Measurements from ENCODE around the gene ZNF655. TPM values are rescaled to one million over a fixed set of nuclear protein-coding genes. Genes with fewer than 3 reads are reported as not detected.
"Not testable (repeated sequence)": the region's sequence is repeated elsewhere in the genome, so short reads cannot be mapped to it uniquely, and the experiment has no call there.

Gene ZNF655
- total RNA-seq, 1 donor from 2014 or later, result 48.0 TPM

DNA sequence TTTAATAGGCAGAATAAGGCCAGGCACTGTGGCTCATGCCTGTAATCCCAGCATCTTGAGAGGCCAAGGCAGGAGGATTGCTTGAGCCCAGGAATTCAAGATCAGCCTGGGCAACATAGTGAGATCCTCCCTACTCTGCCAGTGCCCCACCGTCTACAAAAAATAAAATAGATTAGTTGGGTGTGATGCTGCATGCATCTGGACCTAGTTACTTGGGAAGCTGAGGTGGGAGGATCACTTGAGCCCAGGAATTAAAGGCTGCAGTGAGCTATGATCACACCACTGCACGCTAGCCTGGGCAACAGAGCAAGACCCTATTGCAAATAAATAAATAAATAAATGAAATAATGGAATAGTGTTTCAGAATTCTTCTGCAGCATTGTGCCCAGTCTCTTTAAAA lies 22.8 kb upstream of the ZNF655 start:
- H3K27me3 ChIP-seq (ENCODE audit: control insufficient read depth, insufficient read depth, low read length), result no peaks in the 10 kb centered on the region
- TF ChIP-seq, protein P1, sequence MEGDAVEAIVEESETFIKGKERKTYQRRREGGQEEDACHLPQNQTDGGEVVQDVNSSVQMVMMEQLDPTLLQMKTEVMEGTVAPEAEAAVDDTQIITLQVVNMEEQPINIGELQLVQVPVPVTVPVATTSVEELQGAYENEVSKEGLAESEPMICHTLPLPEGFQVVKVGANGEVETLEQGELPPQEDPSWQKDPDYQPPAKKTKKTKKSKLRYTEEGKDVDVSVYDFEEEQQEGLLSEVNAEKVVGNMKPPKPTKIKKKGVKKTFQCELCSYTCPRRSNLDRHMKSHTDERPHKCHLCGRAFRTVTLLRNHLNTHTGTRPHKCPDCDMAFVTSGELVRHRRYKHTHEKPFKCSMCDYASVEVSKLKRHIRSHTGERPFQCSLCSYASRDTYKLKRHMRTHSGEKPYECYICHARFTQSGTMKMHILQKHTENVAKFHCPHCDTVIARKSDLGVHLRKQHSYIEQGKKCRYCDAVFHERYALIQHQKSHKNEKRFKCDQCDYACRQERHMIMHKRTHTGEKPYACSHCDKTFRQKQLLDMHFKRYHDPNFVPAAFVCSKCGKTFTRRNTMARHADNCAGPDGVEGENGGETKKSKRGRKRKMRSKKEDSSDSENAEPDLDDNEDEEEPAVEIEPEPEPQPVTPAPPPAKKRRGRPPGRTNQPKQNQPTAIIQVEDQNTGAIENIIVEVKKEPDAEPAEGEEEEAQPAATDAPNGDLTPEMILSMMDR (IDR thresholded peaks at IDR 0.05; ENCODE audit: insufficient read depth, low read length, poor library complexity, severe bottlenecking), result no peak
- H3K36me3 ChIP-seq (ENCODE audit: control insufficient read depth, insufficient read depth, low read length), result peaks cover 4% of the 10 kb centered on the region
- no peak for DNase-seq (ENCODE audit: low read depth)
- H3K4me3 ChIP-seq (ENCODE audit: low read depth, low read length), result no peak overlapping the region

- H3K27me3 ChIP-seq (ENCODE audit: control insufficient read depth, insufficient read depth, low read length), result no peaks in the 10 kb centered on the region
- H3K4me3 ChIP-seq (ENCODE audit: low read depth, low read length), result no peak overlapping the region
- TF ChIP-seq, protein P1 (IDR thresholded peaks at IDR 0.05; ENCODE audit: insufficient read depth, low read length, poor library complexity, severe bottlenecking), result no peak
- no peak for DNase-seq (ENCODE audit: low read depth)
- no peaks in the 10 kb centered on the region for H3K36me3 ChIP-seq (ENCODE audit: control insufficient read depth, insufficient read depth, low read length)
Measured at GRCh38 chr7:99539213-99539811, 19.1 kb upstream of the ZNF655 start.

- H3K27me3 ChIP-seq (ENCODE audit: control insufficient read depth, insufficient read depth, low read length), result no peaks in the 10 kb centered on the region
- DNase-seq (ENCODE audit: low read depth), result no peak
- no peak overlapping the region for H3K4me3 ChIP-seq (ENCODE audit: low read depth, low read length)
- no peaks in the 10 kb centered on the region for H3K36me3 ChIP-seq (ENCODE audit: control insufficient read depth, insufficient read depth, low read length)
- TF ChIP-seq, protein P1 (IDR thresholded peaks at IDR 0.05; ENCODE audit: insufficient read depth, low read length, poor library complexity, severe bottlenecking), result no peak
Measured at GRCh38 chr7:99540542-99540941, 17.9 kb upstream of the ZNF655 start.

DNA sequence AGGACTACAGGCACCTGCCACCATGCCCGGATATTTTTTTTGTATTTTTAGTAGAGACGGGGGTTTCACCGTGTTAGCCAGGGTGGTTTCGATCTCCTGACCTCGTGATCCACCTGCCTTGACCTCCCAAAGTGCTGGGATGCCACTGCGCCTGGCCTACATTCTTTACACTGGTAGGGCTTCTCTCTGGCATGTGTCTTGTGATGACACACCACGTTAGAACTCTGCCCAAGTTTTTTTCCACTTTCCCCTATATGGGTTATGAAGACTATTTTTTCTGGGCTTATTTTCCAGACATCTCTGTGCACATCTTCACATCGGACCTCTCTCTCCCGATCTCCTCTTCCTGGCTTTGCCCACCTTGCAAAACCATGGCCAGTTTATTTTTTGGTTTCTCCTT lies 17.2 kb upstream of the ZNF655 start:
- Histone ChIP-seq H3K27me3 (ENCODE audit: control insufficient read depth, insufficient read depth, low read length) (no peaks in the 10 kb centered on the region), H3K36me3 (ENCODE audit: control insufficient read depth, insufficient read depth, low read length) (no peaks in the 10 kb centered on the region), H3K4me3 (ENCODE audit: low read depth, low read length) (no peak overlapping the region)
- no peak for DNase-seq (ENCODE audit: low read depth)
- TF ChIP-seq, protein P1 (IDR thresholded peaks at IDR 0.05; ENCODE audit: insufficient read depth, low read length, poor library complexity, severe bottlenecking), result no peak

DNA sequence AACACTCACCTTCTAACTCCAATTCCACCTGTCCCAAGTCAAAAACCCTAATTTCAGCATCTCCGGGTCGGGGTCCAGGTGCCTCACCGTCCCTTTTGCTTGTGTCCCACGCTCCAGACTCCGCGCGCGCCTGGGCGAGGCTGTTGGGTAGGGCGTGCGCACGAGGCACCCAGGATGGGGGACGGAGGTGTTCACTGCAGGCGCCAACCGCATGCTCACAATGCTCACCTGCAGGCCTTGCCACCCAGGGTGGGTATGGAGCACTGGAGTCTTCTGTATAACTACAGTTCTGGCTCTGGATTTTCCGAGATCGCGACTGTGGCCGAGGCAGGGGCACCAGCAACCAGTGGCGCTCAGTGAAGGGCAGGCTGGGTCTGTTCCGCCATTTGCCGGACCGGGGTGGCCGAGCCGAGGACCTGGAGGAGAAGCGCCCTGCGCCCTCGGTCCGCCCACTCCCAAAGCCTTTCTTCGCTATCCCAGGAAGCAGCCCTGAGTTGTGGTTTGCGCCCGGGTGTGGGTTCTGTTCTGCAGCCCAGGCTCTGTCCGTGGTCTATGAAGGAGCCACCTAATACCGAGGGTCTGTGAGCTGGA lies 15.3 kb upstream of the ZNF655 start:
- H3K36me3 ChIP-seq (ENCODE audit: control insufficient read depth, insufficient read depth, low read length), result peaks cover under 1% of the 10 kb centered on the region
- DNase-seq (ENCODE audit: low read depth), result no peak
- H3K4me3 ChIP-seq (ENCODE audit: low read depth, low read length), result no peak overlapping the region
- no peaks in the 10 kb centered on the region for H3K27me3 ChIP-seq (ENCODE audit: control insufficient read depth, insufficient read depth, low read length)
- TF ChIP-seq, protein P1 (IDR thresholded peaks at IDR 0.05; ENCODE audit: insufficient read depth, low read length, poor library complexity, severe bottlenecking), result no peak

GRCh38 chr7:99543916-99544315 lies 14.5 kb upstream of the ZNF655 start:
- peaks cover 2% of the 10 kb centered on the region for H3K36me3 ChIP-seq (ENCODE audit: control insufficient read depth, insufficient read depth, low read length)
- TF ChIP-seq, protein P1 (IDR thresholded peaks at IDR 0.05; ENCODE audit: insufficient read depth, low read length, poor library complexity, severe bottlenecking), result no peak
- DNase-seq (ENCODE audit: low read depth), result no peak
- no peaks in the 10 kb centered on the region for H3K27me3 ChIP-seq (ENCODE audit: control insufficient read depth, insufficient read depth, low read length)
- H3K4me3 ChIP-seq (ENCODE audit: low read depth, low read length), result no peak overlapping the region

- H3K27me3 ChIP-seq (ENCODE audit: control insufficient read depth, insufficient read depth, low read length); H3K4me3 ChIP-seq (ENCODE audit: low read depth, low read length); DNase-seq (ENCODE audit: low read depth); H3K36me3 ChIP-seq (ENCODE audit: control insufficient read depth, insufficient read depth, low read length): not testable (repeated sequence)
Measured at GRCh38 chr7:99545308-99545707, 13.1 kb upstream of the ZNF655 start.

DNA sequence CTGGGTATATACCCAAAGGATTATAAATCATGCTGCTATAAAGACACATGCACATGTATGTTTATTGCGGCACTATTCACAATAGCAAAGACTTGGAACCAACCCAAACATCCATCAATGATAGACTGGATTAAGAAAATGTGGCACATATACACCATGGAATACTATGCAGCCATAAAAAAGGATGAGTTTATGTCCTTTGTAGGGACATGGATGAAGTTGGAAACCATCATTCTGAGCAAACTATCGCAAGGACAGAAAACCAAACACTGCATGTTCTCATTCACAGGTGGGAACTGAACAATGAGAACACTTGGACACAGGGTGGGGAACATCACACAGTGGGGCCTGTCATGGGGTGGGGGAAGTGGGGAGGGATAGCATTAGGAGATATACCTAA lies 8.9 kb upstream of the ZNF655 start:
- H3K27me3 ChIP-seq (ENCODE audit: control insufficient read depth, insufficient read depth, low read length); H3K36me3 ChIP-seq (ENCODE audit: control insufficient read depth, insufficient read depth, low read length); H3K4me3 ChIP-seq (ENCODE audit: low read depth, low read length); DNase-seq (ENCODE audit: low read depth): not testable (repeated sequence)
